ENCODE measurements around the gene DZIP3.

DNA sequence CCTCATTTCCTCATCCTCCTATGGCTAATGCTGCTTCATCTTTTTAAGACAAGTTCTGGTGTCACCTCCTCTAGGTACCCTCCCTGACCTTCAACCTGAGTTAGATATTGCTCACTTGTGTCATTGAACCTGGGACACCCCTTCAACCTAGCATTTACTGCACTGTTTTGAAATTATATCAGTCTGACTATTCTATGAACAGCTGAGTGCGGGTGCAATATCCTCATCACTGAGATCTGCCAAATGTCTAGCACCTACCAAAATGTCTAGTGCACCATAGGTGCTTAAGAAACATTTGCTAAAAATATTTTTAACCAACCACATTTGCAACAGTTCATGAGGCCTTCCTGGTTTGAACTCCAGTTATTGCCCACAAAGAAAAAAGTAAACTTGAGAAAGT is 133.2 kb downstream of the DZIP3 start:
- TF ChIP-seq, protein P1, sequence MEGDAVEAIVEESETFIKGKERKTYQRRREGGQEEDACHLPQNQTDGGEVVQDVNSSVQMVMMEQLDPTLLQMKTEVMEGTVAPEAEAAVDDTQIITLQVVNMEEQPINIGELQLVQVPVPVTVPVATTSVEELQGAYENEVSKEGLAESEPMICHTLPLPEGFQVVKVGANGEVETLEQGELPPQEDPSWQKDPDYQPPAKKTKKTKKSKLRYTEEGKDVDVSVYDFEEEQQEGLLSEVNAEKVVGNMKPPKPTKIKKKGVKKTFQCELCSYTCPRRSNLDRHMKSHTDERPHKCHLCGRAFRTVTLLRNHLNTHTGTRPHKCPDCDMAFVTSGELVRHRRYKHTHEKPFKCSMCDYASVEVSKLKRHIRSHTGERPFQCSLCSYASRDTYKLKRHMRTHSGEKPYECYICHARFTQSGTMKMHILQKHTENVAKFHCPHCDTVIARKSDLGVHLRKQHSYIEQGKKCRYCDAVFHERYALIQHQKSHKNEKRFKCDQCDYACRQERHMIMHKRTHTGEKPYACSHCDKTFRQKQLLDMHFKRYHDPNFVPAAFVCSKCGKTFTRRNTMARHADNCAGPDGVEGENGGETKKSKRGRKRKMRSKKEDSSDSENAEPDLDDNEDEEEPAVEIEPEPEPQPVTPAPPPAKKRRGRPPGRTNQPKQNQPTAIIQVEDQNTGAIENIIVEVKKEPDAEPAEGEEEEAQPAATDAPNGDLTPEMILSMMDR (IDR thresholded peaks at IDR 0.05; ENCODE audit: low read length) = no peak
- TF ChIP-seq EZH2 (optimal IDR thresholded peaks at IDR 0.05; ENCODE audit: low read depth, low read length) (no peak), EZH2phosphoT487 (IDR thresholded peaks at IDR 0.05; ENCODE audit: low read length) (no peak)
